ENCODE results near the gene ARHGEF25.
"Not testable (repeated sequence)": the region's sequence is repeated elsewhere in the genome, so short reads cannot be mapped to it uniquely, and the experiment has no call there.

The ARHGEF25 gene

GRCh38 chr12:57618431-57618830, 7.2 kb downstream of the ARHGEF25 start:
- H3K4me3 Mint-ChIP-seq, H3K27ac Mint-ChIP-seq: not testable (repeated sequence)

GRCh38 chr12:57618966-57619433, 7.8 kb downstream of the ARHGEF25 start:
- Mint-ChIP-seq H3K4me3 (peak overlapping the region; percentile 56), H3K4me1 (ENCODE audit: low read depth) (peaks cover 15% of the 10 kb centered on the region), H3K27me3 (ENCODE audit: low read depth) (peaks cover 82% of the 10 kb centered on the region), H3K9me3 (no peaks in the 10 kb centered on the region), H3K27ac (no peak overlapping the region), H3K36me3 (ENCODE audit: low read depth) (no peaks in the 10 kb centered on the region)
- no peak for DNase-seq (ENCODE audit: low spot score)

More at GRCh38 chr12:57618431-57618830, 7.2 kb downstream of the ARHGEF25 start:
- Mint-ChIP-seq H3K4me1 (ENCODE audit: low read depth) (peaks cover 16% of the 10 kb centered on the region), H3K27me3 (ENCODE audit: low read depth) (peaks cover 80% of the 10 kb centered on the region)
- H3K36me3 Mint-ChIP-seq (ENCODE audit: low read depth); DNase-seq (ENCODE audit: low spot score); H3K9me3 Mint-ChIP-seq: not testable (repeated sequence)

- Mint-ChIP-seq H3K27ac (no peak overlapping the region), H3K4me3 (peak overlapping the region; percentile 56), H3K27me3 (ENCODE audit: low read depth) (peaks cover 83% of the 10 kb centered on the region), H3K4me1 (ENCODE audit: low read depth) (peaks cover 13% of the 10 kb centered on the region), H3K36me3 (ENCODE audit: low read depth) (no peaks in the 10 kb centered on the region), H3K9me3 (no peaks in the 10 kb centered on the region)
- peak; percentile 17 for DNase-seq (ENCODE audit: low spot score)
These were observed 8.4 kb downstream of the ARHGEF25 start for GRCh38 chr12:57619434-57620244.

GRCh38 chr12:57620245-57620935, 9.2 kb downstream of the ARHGEF25 start:
- Mint-ChIP-seq H3K9me3 (no peaks in the 10 kb centered on the region), H3K36me3 (ENCODE audit: low read depth) (no peaks in the 10 kb centered on the region), H3K4me3 (peak overlapping the region; percentile 80), H3K27me3 (ENCODE audit: low read depth) (peaks cover 85% of the 10 kb centered on the region), H3K4me1 (ENCODE audit: low read depth) (peaks cover 13% of the 10 kb centered on the region), H3K27ac (no peak overlapping the region)
- no peak for DNase-seq (ENCODE audit: low spot score)

GRCh38 chr12:57620936-57621496, 9.8 kb downstream of the ARHGEF25 start:
- Mint-ChIP-seq H3K27ac (no peak overlapping the region), H3K36me3 (ENCODE audit: low read depth) (no peaks in the 10 kb centered on the region), H3K4me3 (peak overlapping the region; percentile 80), H3K27me3 (ENCODE audit: low read depth) (peaks cover 90% of the 10 kb centered on the region), H3K4me1 (ENCODE audit: low read depth) (peaks cover 13% of the 10 kb centered on the region), H3K9me3 (no peaks in the 10 kb centered on the region)
- DNase-seq (ENCODE audit: low spot score) = no peak

- DNase-seq (ENCODE audit: low spot score) = peak; percentile 52
- H3K4me3 Mint-ChIP-seq = peak overlapping the region; percentile 80
- H3K4me1 Mint-ChIP-seq (ENCODE audit: low read depth) = peaks cover 13% of the 10 kb centered on the region
- H3K36me3 Mint-ChIP-seq (ENCODE audit: low read depth) = no peaks in the 10 kb centered on the region
- peaks cover 94% of the 10 kb centered on the region for H3K27me3 Mint-ChIP-seq (ENCODE audit: low read depth)
- H3K27ac Mint-ChIP-seq = no peak overlapping the region
- no peaks in the 10 kb centered on the region for H3K9me3 Mint-ChIP-seq
These were observed 10.5 kb downstream of the ARHGEF25 start for GRCh38 chr12:57621497-57622292.

- Mint-ChIP-seq H3K27me3 (ENCODE audit: low read depth) (peaks cover 92% of the 10 kb centered on the region), H3K9me3 (no peaks in the 10 kb centered on the region), H3K27ac (no peak overlapping the region), H3K4me3 (peak overlapping the region; percentile 29), H3K36me3 (ENCODE audit: low read depth) (no peaks in the 10 kb centered on the region), H3K4me1 (ENCODE audit: low read depth) (peaks cover 13% of the 10 kb centered on the region)
- no peak for DNase-seq (ENCODE audit: low spot score)
These were observed 11.3 kb downstream of the ARHGEF25 start for GRCh38 chr12:57622293-57623245.

GRCh38 chr12:57623385-57623784, 12.2 kb downstream of the ARHGEF25 start:
- DNase-seq (ENCODE audit: low spot score) = no peak
- Mint-ChIP-seq H3K4me3 (no peak overlapping the region), H3K27ac (no peak overlapping the region), H3K27me3 (ENCODE audit: low read depth) (peaks cover 90% of the 10 kb centered on the region), H3K4me1 (ENCODE audit: low read depth) (peaks cover 13% of the 10 kb centered on the region), H3K36me3 (ENCODE audit: low read depth) (no peaks in the 10 kb centered on the region), H3K9me3 (no peaks in the 10 kb centered on the region)

- Mint-ChIP-seq H3K4me3 (no peak overlapping the region), H3K9me3 (no peaks in the 10 kb centered on the region), H3K27ac (no peak overlapping the region), H3K4me1 (ENCODE audit: low read depth) (peaks cover 12% of the 10 kb centered on the region), H3K27me3 (ENCODE audit: low read depth) (peaks cover 90% of the 10 kb centered on the region), H3K36me3 (ENCODE audit: low read depth) (no peaks in the 10 kb centered on the region)
- DNase-seq (ENCODE audit: low spot score) = no peak
These were observed 12.7 kb downstream of the ARHGEF25 start for GRCh38 chr12:57623811-57624390.

GRCh38 chr12:57624441-57625220, 13.4 kb downstream of the ARHGEF25 start:
- H3K36me3 Mint-ChIP-seq (ENCODE audit: low read depth) = no peaks in the 10 kb centered on the region
- peaks cover 92% of the 10 kb centered on the region for H3K27me3 Mint-ChIP-seq (ENCODE audit: low read depth)
- H3K27ac Mint-ChIP-seq = no peak overlapping the region
- H3K9me3 Mint-ChIP-seq = no peaks in the 10 kb centered on the region
- H3K4me3 Mint-ChIP-seq = no peak overlapping the region
- H3K4me1 Mint-ChIP-seq (ENCODE audit: low read depth) = peaks cover 9% of the 10 kb centered on the region
- no peak for DNase-seq (ENCODE audit: low spot score)

- H3K27me3 Mint-ChIP-seq (ENCODE audit: low read depth) = peaks cover 91% of the 10 kb centered on the region
- no peaks in the 10 kb centered on the region for H3K9me3 Mint-ChIP-seq
- peaks cover 9% of the 10 kb centered on the region for H3K4me1 Mint-ChIP-seq (ENCODE audit: low read depth)
- H3K36me3 Mint-ChIP-seq (ENCODE audit: low read depth) = no peaks in the 10 kb centered on the region
- no peak for DNase-seq (ENCODE audit: low spot score)
- no peak overlapping the region for H3K27ac Mint-ChIP-seq
- no peak overlapping the region for H3K4me3 Mint-ChIP-seq
These were observed 14.2 kb downstream of the ARHGEF25 start for GRCh38 chr12:57625261-57626032.

Measured in T-helper 2 cell treated with Interferon-gamma antibody and Interleukin-4, amounts not matched to agents 5 μg/mL and 100 μg/mL, for 36 hours (primary cell).